Memory B cell (primary cell): ENCODE measurements around the gene SEC16A.

Experiments used
- ATAC-seq: fragments of 150-1000 bp; cut with Tn5 transposase; 2 replicates; pipeline ENCODE4 v1.10.0; 2021; ENCODE audit warnings: low read depth, mild to moderate bottlenecking, moderate library complexity
- DNase-seq, 2 donors: peaks; one replicate each; pipeline ENCODE4 v3.0.0; 2022; ENCODE audit warnings: low spot score in 2 of 2
- H3K27ac Mint-ChIP-seq: one replicate; pipeline ENCODE4 v1.8.0; 2022; ENCODE audit warnings: mild to moderate bottlenecking, moderate library complexity, mixed read lengths
- H3K27me3 Mint-ChIP-seq: one replicate; pipeline ENCODE4 v1.8.0; 2022; ENCODE audit warnings: mixed read lengths
- H3K36me3 Mint-ChIP-seq: one replicate; pipeline ENCODE4 v1.8.0; 2022; ENCODE audit warnings: mild to moderate bottlenecking, mixed read lengths
- H3K4me1 Mint-ChIP-seq: one replicate; pipeline ENCODE4 v1.8.0; 2022; ENCODE audit warnings: mixed read lengths
- H3K4me3 Mint-ChIP-seq: one replicate; pipeline ENCODE4 v1.8.0; 2022; ENCODE audit warnings: mild to moderate bottlenecking, moderate library complexity, mixed read lengths
- H3K9me3 Mint-ChIP-seq: one replicate; pipeline ENCODE4 v1.8.0; 2022; ENCODE audit warnings: mixed read lengths

Gene SEC16A

GRCh38 chr9:136511670-136512592 is 29.1 kb upstream of the SEC16A start:
- Mint-ChIP-seq H3K36me3 (peaks cover 5% of the 10 kb centered on the region), H3K4me3 (no peak overlapping the region), H3K4me1 (no peaks in the 10 kb centered on the region), H3K27ac (no peak overlapping the region), H3K27me3 (no peaks in the 10 kb centered on the region), H3K9me3 (no peaks in the 10 kb centered on the region)
- no peak for ATAC-seq
- no peak for DNase-seq

- no peak for ATAC-seq
- H3K4me3 Mint-ChIP-seq = no peak overlapping the region
- peaks cover 6% of the 10 kb centered on the region for H3K36me3 Mint-ChIP-seq
- H3K27ac Mint-ChIP-seq = no peak overlapping the region
- no peaks in the 10 kb centered on the region for H3K4me1 Mint-ChIP-seq
- H3K27me3 Mint-ChIP-seq = no peaks in the 10 kb centered on the region
- no peak for DNase-seq
- H3K9me3 Mint-ChIP-seq = no peaks in the 10 kb centered on the region
Observed at GRCh38 chr9:136511144-136511669, 28.4 kb upstream of the SEC16A start.

- Mint-ChIP-seq H3K36me3 (peaks cover 7% of the 10 kb centered on the region), H3K27ac (no peak overlapping the region), H3K4me3 (no peak overlapping the region), H3K9me3 (no peaks in the 10 kb centered on the region), H3K27me3 (no peaks in the 10 kb centered on the region), H3K4me1 (no peaks in the 10 kb centered on the region)
- ATAC-seq (no peak), DNase-seq (no peak)
Observed at GRCh38 chr9:136510561-136510960, 27.7 kb upstream of the SEC16A start.

- DNase-seq (no peak), ATAC-seq (no peak)
- peaks cover 6% of the 10 kb centered on the region for H3K36me3 Mint-ChIP-seq
- no peaks in the 10 kb centered on the region for H3K9me3 Mint-ChIP-seq
- H3K4me3 Mint-ChIP-seq = no peak overlapping the region
- no peaks in the 10 kb centered on the region for H3K4me1 Mint-ChIP-seq
- no peak overlapping the region for H3K27ac Mint-ChIP-seq
- no peaks in the 10 kb centered on the region for H3K27me3 Mint-ChIP-seq
Observed at GRCh38 chr9:136509549-136509948, 26.7 kb upstream of the SEC16A start.

GRCh38 chr9:136508729-136509500 is 26.1 kb upstream of the SEC16A start:
- H3K4me1 Mint-ChIP-seq = no peaks in the 10 kb centered on the region
- no peaks in the 10 kb centered on the region for H3K27me3 Mint-ChIP-seq
- H3K27ac Mint-ChIP-seq = no peak overlapping the region
- no peaks in the 10 kb centered on the region for H3K9me3 Mint-ChIP-seq
- H3K36me3 Mint-ChIP-seq = peaks cover 8% of the 10 kb centered on the region
- H3K4me3 Mint-ChIP-seq = no peak overlapping the region
- no peak for DNase-seq
- ATAC-seq = no peak

- ATAC-seq (no peak), DNase-seq (no peak)
- Mint-ChIP-seq H3K27ac (no peak overlapping the region), H3K9me3 (no peaks in the 10 kb centered on the region), H3K4me3 (no peak overlapping the region), H3K36me3 (peaks cover 6% of the 10 kb centered on the region), H3K27me3 (no peaks in the 10 kb centered on the region), H3K4me1 (no peaks in the 10 kb centered on the region)
Observed at GRCh38 chr9:136507992-136508375, 25.1 kb upstream of the SEC16A start.

GRCh38 chr9:136507221-136507991 is 24.6 kb upstream of the SEC16A start:
- DNase-seq (no peak), ATAC-seq (no peak)
- no peak overlapping the region for H3K27ac Mint-ChIP-seq
- H3K9me3 Mint-ChIP-seq = no peaks in the 10 kb centered on the region
- no peak overlapping the region for H3K4me3 Mint-ChIP-seq
- H3K4me1 Mint-ChIP-seq = no peaks in the 10 kb centered on the region
- no peaks in the 10 kb centered on the region for H3K27me3 Mint-ChIP-seq
- peaks cover 6% of the 10 kb centered on the region for H3K36me3 Mint-ChIP-seq

- Mint-ChIP-seq H3K9me3 (no peaks in the 10 kb centered on the region), H3K4me1 (no peaks in the 10 kb centered on the region), H3K4me3 (no peak overlapping the region), H3K27ac (no peak overlapping the region), H3K27me3 (no peaks in the 10 kb centered on the region), H3K36me3 (peaks cover 6% of the 10 kb centered on the region)
- no peak for ATAC-seq
- DNase-seq = no peak
Observed at GRCh38 chr9:136506425-136506824, 23.6 kb upstream of the SEC16A start.

GRCh38 chr9:136505406-136506403 is 22.9 kb upstream of the SEC16A start:
- DNase-seq (no peak), ATAC-seq (no peak)
- Mint-ChIP-seq H3K9me3 (no peaks in the 10 kb centered on the region), H3K27ac (no peak overlapping the region), H3K4me3 (no peak overlapping the region), H3K4me1 (no peaks in the 10 kb centered on the region), H3K36me3 (peaks cover 8% of the 10 kb centered on the region), H3K27me3 (no peaks in the 10 kb centered on the region)

- peaks cover 11% of the 10 kb centered on the region for H3K36me3 Mint-ChIP-seq
- H3K27me3 Mint-ChIP-seq = no peaks in the 10 kb centered on the region
- no peaks in the 10 kb centered on the region for H3K4me1 Mint-ChIP-seq
- no peak overlapping the region for H3K4me3 Mint-ChIP-seq
- no peak overlapping the region for H3K27ac Mint-ChIP-seq
- ATAC-seq = no peak
- no peak for DNase-seq
- H3K9me3 Mint-ChIP-seq = no peaks in the 10 kb centered on the region
Observed at GRCh38 chr9:136504512-136505348, 21.9 kb upstream of the SEC16A start.

GRCh38 chr9:136502940-136503550 is 20.2 kb upstream of the SEC16A start:
- Mint-ChIP-seq H3K4me3 (no peak overlapping the region), H3K36me3 (peaks cover 14% of the 10 kb centered on the region), H3K27me3 (no peaks in the 10 kb centered on the region), H3K9me3 (no peaks in the 10 kb centered on the region), H3K4me1 (no peaks in the 10 kb centered on the region), H3K27ac (no peak overlapping the region)
- DNase-seq = no peak
- no peak for ATAC-seq

GRCh38 chr9:136502196-136502595 is 19.4 kb upstream of the SEC16A start:
- Mint-ChIP-seq H3K27me3 (no peaks in the 10 kb centered on the region), H3K27ac (no peak overlapping the region), H3K36me3 (peaks cover 16% of the 10 kb centered on the region), H3K9me3 (no peaks in the 10 kb centered on the region), H3K4me3 (no peak overlapping the region), H3K4me1 (no peaks in the 10 kb centered on the region)
- DNase-seq (no peak), ATAC-seq (no peak)
